Sigmoid colon (tissue), 7 donors: Measurements from ENCODE around the gene RNF186. TPM values are rescaled to one million over a fixed set of nuclear protein-coding genes. Genes with fewer than 3 reads are reported as not detected.
"Not testable (repeated sequence)": the region's sequence is repeated elsewhere in the genome, so short reads cannot be mapped to it uniquely, and the experiment has no call there.

Source experiments
- DNase-seq: peaks from one replicate; pipeline ENCODE4 v3.0.0-alpha.2; 2019
- H3K27ac ChIP-seq, 4 donors: fragments of 200-600 bp; sonication (generic); one replicate each; pipeline ENCODE4 v1.5.1; 2016 to 2019; ENCODE audit warnings: mild to moderate bottlenecking in 1 of 4
- H3K27me3 ChIP-seq, 3 donors: fragments of 200-600 bp; sonication (generic); one replicate each; pipeline ENCODE4 v1.5.1; 2019; ENCODE audit warnings: mild to moderate bottlenecking in 1 of 3
- H3K36me3 ChIP-seq, 4 donors: fragments of 200-600 bp; sonication (generic); one replicate each; pipeline ENCODE4 v1.5.1; 2016 to 2019
- H3K4me1 ChIP-seq, 4 donors: fragments of 200-600 bp; sonication (generic); one replicate each; pipeline ENCODE4 v1.5.1; 2017 to 2019
- H3K4me3 ChIP-seq, 4 donors: fragments of 200-600 bp; sonication (generic); one replicate each; pipeline ENCODE4 v1.5.1; 2017 to 2019; ENCODE audit warnings: mild to moderate bottlenecking in 2 of 4, moderate library complexity in 1 of 4
- H3K9me3 ChIP-seq, 4 donors: fragments of 200-600 bp in 3 of 4; sonication (generic) in 3 of 4; one replicate each; pipeline versions ENCODE4 v1.5.1 to v1.6.1; 2013 to 2019
- EP300 ChIP-seq, 4 donors: sonication (generic); formaldehyde crosslinking; IDR thresholded peaks; one replicate each; pipeline ENCODE4 v1.6.1; 2017; ENCODE audit warnings: antibody characterized with exemption in 4 of 4
- POLR2A ChIP-seq, 2 donors: fragments of 450-650 bp; IDR thresholded peaks; one replicate each; pipeline ENCODE4 v1.6.1; 2016; ENCODE audit warnings: antibody characterized with exemption in 2 of 2, mild to moderate bottlenecking in 2 of 2, moderate library complexity in 2 of 2
- POLR2AphosphoS5 ChIP-seq, 4 donors: sonication (generic); formaldehyde crosslinking; IDR thresholded peaks; one replicate each; pipeline ENCODE4 v1.6.1; 2017; ENCODE audit warnings: antibody characterized with exemption in 4 of 4
- WGBS, 2 donors: extraction: QIAGEN DNeasy Blood & Tissue Kit; methylation state at CpG; one replicate each; pipeline ENCODE4 v1.1.7; 2013; 5-methylcytosine and 5-hydroxymethylcytosine counted together
- intact Hi-C: fragments of 100-400 bp; cut with DNase I; formaldehyde crosslinking; loops from one replicate; pipeline ENCODE4 v1.15.1; 2023
- polyA plus RNA-seq, 3 donors: library from polyadenylated mRNA; stranded (reverse); fragments of 200-250 nt; gene quantifications; one replicate each; pipeline ENCODE4 v1.2.3, GENCODE V29; 2013
- total RNA-seq, 4 donors: library from RNA; depleted of rRNA; stranded (reverse); fragments of >200 nt; gene quantifications; one replicate each; pipeline ENCODE4 v1.1.0, GENCODE V29; 2016
- TF ChIP-seq, protein P1 (sequence below), 4 experiments: fragments of 450-650 bp in 3 of 4; fragments of 200-600 bp in 1 of 4; IDR thresholded peaks; one replicate each; pipeline ENCODE4 v1.5.1; 2016 to 2019; ENCODE audit warnings: antibody characterized with exemption in 4 of 4, mild to moderate bottlenecking in 3 of 4, moderate library complexity in 2 of 4
- donor health status: healthy with polysubstance abuse.
- donor health status: Bipolar disorder and iron deficiency.
- donor health status: healthy.

The RNF186 gene
- total and polyA plus RNA-seq, 7 donors, result 13.8 to 34.3 (median 19.7) TPM; not detected in 4

DNA sequence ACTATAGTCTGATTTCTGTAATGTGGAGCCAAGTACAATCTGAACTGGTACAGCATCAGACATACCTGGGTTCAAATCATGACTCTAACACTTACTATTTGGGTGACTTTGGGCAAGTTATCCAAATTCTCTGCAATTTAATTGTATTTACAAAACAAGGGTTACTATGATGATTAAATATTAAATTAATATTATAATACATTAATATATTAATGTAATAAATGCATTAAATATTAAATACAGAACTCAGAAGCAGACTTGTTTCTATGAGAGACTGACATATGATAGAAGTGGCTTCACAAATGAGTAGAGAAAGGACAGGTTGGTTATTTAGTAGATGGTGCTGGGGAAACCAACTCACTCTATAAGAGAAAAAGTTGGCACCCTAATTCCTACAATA is 39.8 kb upstream of the RNF186 start:
- Histone ChIP-seq H3K4me1 (no peaks in the 10 kb centered on the region), H3K27me3 (no peaks in the 10 kb centered on the region), H3K4me3 (no peak overlapping the region), H3K9me3 (no peaks in the 10 kb centered on the region), H3K36me3 (no peaks in the 10 kb centered on the region), H3K27ac (no peak overlapping the region)
- intact Hi-C loops, result no loop called here
- TF ChIP-seq POLR2A (IDR thresholded peaks at IDR 0.05), result no peak
- TF ChIP-seq EP300 (IDR thresholded peaks at IDR 0.05), result no peak
- no peak for TF ChIP-seq POLR2AphosphoS5 (IDR thresholded peaks at IDR 0.05)
- TF ChIP-seq, protein P1, sequence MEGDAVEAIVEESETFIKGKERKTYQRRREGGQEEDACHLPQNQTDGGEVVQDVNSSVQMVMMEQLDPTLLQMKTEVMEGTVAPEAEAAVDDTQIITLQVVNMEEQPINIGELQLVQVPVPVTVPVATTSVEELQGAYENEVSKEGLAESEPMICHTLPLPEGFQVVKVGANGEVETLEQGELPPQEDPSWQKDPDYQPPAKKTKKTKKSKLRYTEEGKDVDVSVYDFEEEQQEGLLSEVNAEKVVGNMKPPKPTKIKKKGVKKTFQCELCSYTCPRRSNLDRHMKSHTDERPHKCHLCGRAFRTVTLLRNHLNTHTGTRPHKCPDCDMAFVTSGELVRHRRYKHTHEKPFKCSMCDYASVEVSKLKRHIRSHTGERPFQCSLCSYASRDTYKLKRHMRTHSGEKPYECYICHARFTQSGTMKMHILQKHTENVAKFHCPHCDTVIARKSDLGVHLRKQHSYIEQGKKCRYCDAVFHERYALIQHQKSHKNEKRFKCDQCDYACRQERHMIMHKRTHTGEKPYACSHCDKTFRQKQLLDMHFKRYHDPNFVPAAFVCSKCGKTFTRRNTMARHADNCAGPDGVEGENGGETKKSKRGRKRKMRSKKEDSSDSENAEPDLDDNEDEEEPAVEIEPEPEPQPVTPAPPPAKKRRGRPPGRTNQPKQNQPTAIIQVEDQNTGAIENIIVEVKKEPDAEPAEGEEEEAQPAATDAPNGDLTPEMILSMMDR (IDR thresholded peaks at IDR 0.05), result no peak
- DNase-seq, result no peak

DNA sequence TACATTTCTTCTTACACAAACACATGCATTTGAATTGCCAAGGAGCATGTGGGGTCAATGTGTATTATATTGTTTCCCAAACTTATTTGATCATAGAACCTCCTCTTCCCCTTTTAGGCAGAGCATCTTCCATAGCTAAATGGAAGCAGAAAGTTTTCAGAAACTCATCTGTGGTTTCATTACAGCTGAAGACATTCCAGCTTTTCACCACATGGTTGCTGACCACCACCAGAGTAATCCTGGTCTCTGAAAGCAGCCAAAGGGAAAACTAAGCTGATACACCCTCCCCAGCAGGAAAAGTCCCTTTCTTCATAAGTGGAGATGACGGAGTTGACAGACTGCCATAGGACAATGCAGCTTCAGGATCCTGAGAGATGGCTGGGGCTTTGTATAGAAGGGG is 37.0 kb upstream of the RNF186 start:
- TF ChIP-seq, protein P1 (IDR thresholded peaks at IDR 0.05), result no peak
- TF ChIP-seq EP300 (IDR thresholded peaks at IDR 0.05) (no peak), POLR2AphosphoS5 (IDR thresholded peaks at IDR 0.05) (no peak)
- Histone ChIP-seq H3K27ac (no peak overlapping the region), H3K36me3 (no peaks in the 10 kb centered on the region), H3K9me3 (no peaks in the 10 kb centered on the region), H3K27me3 (no peaks in the 10 kb centered on the region), H3K4me3 (no peak overlapping the region), H3K4me1 (no peaks in the 10 kb centered on the region)
- intact Hi-C loops, result no loop called here
- no peak for DNase-seq
- 85 to 92% methylated on average over 1 of the region's 1 CpG for WGBS, 2 donors

DNA sequence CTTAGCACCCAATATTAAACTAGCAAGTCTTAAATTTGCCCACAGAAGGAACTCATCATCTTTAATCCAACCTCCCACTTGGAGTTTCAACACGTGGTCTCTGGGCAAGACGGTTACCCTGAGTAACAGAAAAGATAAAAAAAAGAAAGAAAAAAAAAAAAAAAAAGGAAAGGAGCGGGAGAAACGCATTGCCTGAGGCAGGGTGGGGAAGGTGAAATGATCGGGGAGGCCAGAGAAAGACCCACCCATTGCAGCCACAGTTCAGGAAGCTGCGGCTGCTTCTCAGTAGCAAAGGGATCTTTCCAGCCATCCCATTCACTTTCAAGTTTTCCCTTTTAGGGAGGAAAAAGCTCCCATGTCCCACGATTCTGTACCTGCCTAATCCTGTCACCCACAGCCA is 35.1 kb upstream of the RNF186 start:
- Histone ChIP-seq H3K4me1 (no peaks in the 10 kb centered on the region), H3K27me3 (no peaks in the 10 kb centered on the region), H3K27ac (no peak overlapping the region), H3K4me3 (no peak overlapping the region), H3K36me3 (no peaks in the 10 kb centered on the region), H3K9me3 (no peaks in the 10 kb centered on the region)
- intact Hi-C loops, result no loop called here
- WGBS, 2 donors, result 70 to 87% methylated on average over 7 of the region's 7 CpGs
- TF ChIP-seq POLR2AphosphoS5 (IDR thresholded peaks at IDR 0.05) (no peak), EP300 (IDR thresholded peaks at IDR 0.05) (no peak), POLR2A (IDR thresholded peaks at IDR 0.05) (no peak)
- TF ChIP-seq, protein P1 (IDR thresholded peaks at IDR 0.05), result no peak
- DNase-seq, result no peak

DNA sequence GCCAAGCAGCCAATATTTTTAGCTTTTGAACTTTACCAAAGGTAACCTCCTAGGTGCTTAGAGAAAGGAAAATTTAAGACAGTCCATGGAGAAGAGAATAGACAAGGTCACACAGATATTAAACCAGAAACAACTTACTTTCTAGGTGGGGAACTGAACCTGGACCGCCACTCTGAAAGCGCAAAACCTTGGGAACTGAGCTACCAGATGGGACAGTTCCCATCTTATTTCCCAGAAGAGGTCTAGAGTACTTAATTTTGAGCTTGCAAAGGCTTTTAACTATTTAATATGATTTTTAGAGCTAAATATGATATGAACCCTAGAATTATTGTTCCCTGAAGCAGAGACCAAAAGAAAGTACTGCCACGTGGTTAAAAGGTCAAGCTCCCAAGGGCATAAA is 34.2 kb upstream of the RNF186 start:
- H3K4me3 ChIP-seq, H3K4me1 ChIP-seq, H3K36me3 ChIP-seq, H3K9me3 ChIP-seq, intact Hi-C loops, DNase-seq, H3K27me3 ChIP-seq, H3K27ac ChIP-seq: not testable (repeated sequence)
- WGBS, 2 donors, result 79 to 85% methylated on average over 3 of the region's 3 CpGs

DNA sequence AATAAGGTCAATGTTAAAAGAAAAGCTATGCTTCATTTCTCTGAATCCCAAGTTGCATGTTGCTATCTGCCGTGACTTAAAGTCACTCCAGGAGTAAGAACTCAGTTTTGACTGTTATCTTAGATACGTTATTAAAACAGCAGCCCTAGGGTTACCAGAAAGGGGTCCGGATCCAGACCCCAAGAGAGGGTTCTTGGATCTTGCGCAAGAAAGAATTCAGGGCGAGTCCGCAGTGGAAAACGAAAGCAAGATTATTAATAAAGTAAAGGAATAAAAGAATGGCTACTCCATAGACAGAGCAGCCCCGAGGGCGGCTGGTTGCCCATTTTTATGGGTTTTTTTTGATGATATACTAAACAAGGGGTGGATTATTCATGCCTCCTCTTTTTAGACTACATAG is 32.3 kb upstream of the RNF186 start:
- H3K4me1 ChIP-seq, H3K4me3 ChIP-seq, H3K27ac ChIP-seq, H3K27me3 ChIP-seq, intact Hi-C loops, H3K9me3 ChIP-seq, DNase-seq, H3K36me3 ChIP-seq: not testable (repeated sequence)
- 87 to 88% methylated on average over 9 of the region's 9 CpGs for WGBS, 2 donors

DNA sequence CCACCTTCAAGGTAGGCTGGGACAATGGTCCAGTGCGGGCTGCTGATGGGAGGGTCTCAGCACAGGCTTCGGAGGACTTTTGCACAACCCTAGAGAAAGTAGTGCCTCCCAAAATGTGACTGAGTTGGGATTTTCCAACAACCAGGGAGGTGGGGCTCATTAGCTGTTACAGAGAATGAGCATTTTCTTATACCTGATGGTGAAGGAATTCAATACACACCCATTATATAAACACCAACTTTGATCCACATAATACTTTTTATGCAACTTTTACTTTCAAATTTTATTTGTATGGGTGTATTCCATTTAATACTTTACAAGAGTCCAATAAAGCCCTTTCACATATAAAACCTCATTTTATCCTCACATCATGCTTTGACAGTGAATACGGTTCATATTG is 31.3 kb upstream of the RNF186 start:
- intact Hi-C loops, result no loop called here
- TF ChIP-seq POLR2A (IDR thresholded peaks at IDR 0.05), result no peak
- TF ChIP-seq, protein P1 (IDR thresholded peaks at IDR 0.05), result no peak
- DNase-seq, result no peak

More for the DNA sequence above, 31.3 kb upstream of the RNF186 start:
- Histone ChIP-seq H3K4me1 (no peaks in the 10 kb centered on the region), H3K36me3 (no peaks in the 10 kb centered on the region), H3K9me3 (no peaks in the 10 kb centered on the region), H3K27me3 (no peaks in the 10 kb centered on the region), H3K4me3 (no peak overlapping the region), H3K27ac (no peak overlapping the region)
- WGBS, 2 donors, result 25 to 73% methylated on average over 3 of the region's 3 CpGs
